22Rv1 (cell line): Measurements from ENCODE around the gene UBA5.

Source experiments
- CTCF ChIP-seq: fragments of 450-650 bp; IDR thresholded peaks from 2 replicates; pipeline ENCODE4 v1.5.1; 2017; ENCODE audit warnings: mild to moderate bottlenecking
- ZFX ChIP-seq: fragments of 450-650 bp; IDR thresholded peaks from 2 replicates; pipeline ENCODE4 v1.6.1; 2017; ENCODE audit warnings: antibody characterized with exemption, borderline replicate concordance

- TF ChIP-seq CTCF: no peak
- TF ChIP-seq ZFX: no peak
These were observed 22.5 kb upstream of the UBA5 start for GRCh38 chr3:132637590-132637989.
